HepG2 (cell line): ENCODE data around the gene TOP2A. TPM values are rescaled to one million over a fixed set of nuclear protein-coding genes. Genes with fewer than 3 reads are reported as not detected.

Experiments used
- ATF2 ChIP-seq: sonication (generic); formaldehyde crosslinking; IDR thresholded peaks from 2 replicates; pipeline ENCODE4 v1.4.0; 2020; ENCODE audit warnings: missing genetic modification reagents
- ATF7 ChIP-seq, 2 experiments: fragments of 450-650 bp in 1 of 2; sonication (generic) in 1 of 2; formaldehyde crosslinking in 1 of 2; IDR thresholded peaks; 2 replicates each; pipeline versions ENCODE4 v1.4.0 to v1.6.1; 2016 to 2020; ENCODE audit warnings: antibody characterized with exemption in 1 of 2, mild to moderate bottlenecking in 1 of 2, missing genetic modification reagents in 1 of 2
- CREM ChIP-seq, 2 experiments: sonication (generic) in 1 of 2; formaldehyde crosslinking in 1 of 2; IDR thresholded peaks; 2 replicates each; pipeline versions ENCODE4 v1.4.0 to v1.6.1; 2016 to 2020; ENCODE audit warnings: antibody characterized with exemption in 1 of 2, mild to moderate bottlenecking in 1 of 2, missing genetic modification reagents in 1 of 2
- DNMT1 ChIP-seq: sonication (generic); formaldehyde crosslinking; IDR thresholded peaks from 2 replicates; pipeline ENCODE4 v1.5.1; 2020; ENCODE audit warnings: mild to moderate bottlenecking, missing genetic modification reagents
- FOXC1 ChIP-seq: sonication (generic); formaldehyde crosslinking; IDR thresholded peaks from 2 replicates; pipeline ENCODE4 v1.8.0; 2022; ENCODE audit warnings: mild to moderate bottlenecking, missing genetic modification reagents, borderline replicate concordance
- HNF1A ChIP-seq, 2 experiments: sonication (generic) in 1 of 2; formaldehyde crosslinking in 1 of 2; IDR thresholded peaks; 2 replicates each; pipeline versions ENCODE4 v1.4.0 to v1.6.1; 2016 to 2020; ENCODE audit warnings: borderline replicate concordance in 1 of 2, low read depth in 1 of 2, mild to moderate bottlenecking in 1 of 2, missing genetic modification reagents in 1 of 2
- HNRNPLL ChIP-seq: fragments of 200-400 bp; formaldehyde crosslinking; IDR thresholded peaks from 2 replicates; pipeline ENCODE4 v1.6.1; 2017; ENCODE audit warnings: mild to moderate bottlenecking, low read depth, low read length; ENCODE audit not compliant: poor library complexity, severe bottlenecking
- HOXA7 ChIP-seq: sonication (generic); formaldehyde crosslinking; IDR thresholded peaks from 2 replicates; pipeline ENCODE4 v1.8.1; 2022; ENCODE audit warnings: mild to moderate bottlenecking, missing genetic modification reagents, moderate library complexity
- JUND ChIP-seq: sonication (generic); formaldehyde crosslinking; IDR thresholded peaks from 2 replicates; pipeline ENCODE4 v1.8.0; 2022; ENCODE audit warnings: mild to moderate bottlenecking, missing genetic modification reagents
- KAT2B ChIP-seq: fragments of 150-350 bp; IDR thresholded peaks from 2 replicates; pipeline ENCODE4 v1.6.1; 2014; ENCODE audit warnings: low read depth, low read length, borderline replicate concordance
- MAFF ChIP-seq: IDR thresholded peaks from 2 replicates; pipeline ENCODE4 v1.6.1; 2011; ENCODE audit warnings: low read depth, low read length, improper control_type of control experiment
- PRPF4 ChIP-seq: fragments of 200-400 bp; formaldehyde crosslinking; IDR thresholded peaks from 2 replicates; pipeline ENCODE4 v1.6.1; 2016; ENCODE audit warnings: low read length, low read depth; ENCODE audit not compliant: poor library complexity, severe bottlenecking
- SIX4 ChIP-seq: sonication (generic); formaldehyde crosslinking; IDR thresholded peaks from 2 replicates; pipeline ENCODE4 v1.4.0; 2020; ENCODE audit warnings: missing genetic modification reagents
- SP5 ChIP-seq: IDR thresholded peaks from 2 replicates; pipeline ENCODE4 v1.6.1; 2016; ENCODE audit warnings: low read depth, borderline replicate concordance
- SYNCRIP ChIP-seq: fragments of 200-400 bp; formaldehyde crosslinking; IDR thresholded peaks from 2 replicates; pipeline ENCODE4 v1.6.1; 2018; ENCODE audit warnings: mild to moderate bottlenecking, low read depth, low read length; ENCODE audit not compliant: insufficient read depth
- TRAFD1 ChIP-seq: sonication (generic); formaldehyde crosslinking; IDR thresholded peaks from 2 replicates; pipeline ENCODE4 v1.5.1; 2020; ENCODE audit warnings: missing genetic modification reagents, mild to moderate bottlenecking, borderline replicate concordance
- ZBTB20 ChIP-seq: sonication (generic); formaldehyde crosslinking; IDR thresholded peaks from 2 replicates; pipeline ENCODE4 v1.8.1; 2023; ENCODE audit warnings: missing genetic modification reagents, low read depth, mild to moderate bottlenecking, borderline replicate concordance
- ZBTB42 ChIP-seq: sonication (generic); formaldehyde crosslinking; IDR thresholded peaks from 2 replicates; pipeline ENCODE4 v1.5.0; 2020; ENCODE audit warnings: mild to moderate bottlenecking, missing genetic modification reagents
- ZBTB8A ChIP-seq: sonication (generic); formaldehyde crosslinking; IDR thresholded peaks from 2 replicates; pipeline ENCODE4 v1.4.0; 2020; ENCODE audit warnings: mild to moderate bottlenecking, low read depth, missing genetic modification reagents, borderline replicate concordance
- ZNF292 ChIP-seq: sonication (generic); formaldehyde crosslinking; IDR thresholded peaks from 2 replicates; pipeline ENCODE4 v1.8.1; 2022; ENCODE audit warnings: mild to moderate bottlenecking, low read depth, missing genetic modification reagents, borderline replicate concordance
- ZNF766 ChIP-seq: sonication (generic); formaldehyde crosslinking; IDR thresholded peaks from 2 replicates; pipeline ENCODE4 v1.5.0; 2020; ENCODE audit warnings: missing genetic modification reagents, borderline replicate concordance
- ZNF879 ChIP-seq: sonication (generic); formaldehyde crosslinking; IDR thresholded peaks from 2 replicates; pipeline ENCODE4 v1.8.1; 2023; ENCODE audit warnings: missing genetic modification reagents
- polyA plus RNA-seq, 8 experiments: library from polyadenylated mRNA; depleted of rRNA in 3 of 8; stranded (reverse) in 7 of 8; unstranded in 1 of 8; fragments of >200 nt; fragmentation: Illumina TruSeq in 4 of 8; extraction: Trizol in 4 of 8; gene quantifications; 2 replicates each; pipeline versions ENCODE4 v1.2.1 to v1.2.3, GENCODE V29; 2011 to 2016; ENCODE audit warnings: low read depth in 4 of 8, missing spikeins in 1 of 8, mixed read lengths in 1 of 8; ENCODE audit not compliant: insufficient read depth in 1 of 8
- total RNA-seq, 5 experiments: library from RNA; depleted of rRNA; stranded (reverse); fragments of >200 nt; fragmentation: Illumina TruSeq; extraction: Trizol; gene quantifications; 2 replicates each; pipeline ENCODE4 v1.2.3, GENCODE V29; 2016; ENCODE audit warnings: low read depth in 1 of 5

The TOP2A gene
- total and polyA plus RNA-seq, 2 of the 13 experiments (the other 11 are each of a cell fraction or from before 2014, with no cell fraction given) = 108 to 327 TPM

- TF ChIP-seq HNF1A (IDR thresholded peaks at IDR 0.05; ENCODE audit: low read depth) (no peak; the same call in 1 of the 2 replicates), HNF1A (CRISPR knock-in tag; IDR thresholded peaks at IDR 0.05; ENCODE audit: borderline replicate concordance) (peak; percentile 72; the same call in 1 of the 2 replicates), ZNF292 (CRISPR knock-in tag) (0 out of 2 replicates have a peak, but pooled peaks have one; percentile 49), MAFF (no peak), KAT2B (no peak), PRPF4 (no peak), ZBTB8A (CRISPR knock-in tag) (0 out of 2 replicates have a peak, but pooled peaks have one; percentile 55), ATF2 (CRISPR knock-in tag) (peak; percentile 75), HNRNPLL (peak; percentile 95), SYNCRIP (no peak), ZBTB20 (CRISPR knock-in tag) (0 out of 2 replicates have a peak, but pooled peaks have one; percentile 67), ZNF879 (CRISPR knock-in tag) (no peak), CREM (IDR thresholded peaks at IDR 0.05) (no peak), CREM (CRISPR knock-in tag; IDR thresholded peaks at IDR 0.05) (no peak), SP5 (peak; percentile 73), ZNF766 (CRISPR knock-in tag) (peak; percentile 86), DNMT1 (CRISPR knock-in tag) (0 out of 2 replicates have a peak, but pooled peaks have one; percentile 7), TRAFD1 (CRISPR knock-in tag) (no peak), JUND (peak; percentile 41; the same call in 1 of the 2 replicates), SIX4 (CRISPR knock-in tag) (peak; percentile 51; the same call in 1 of the 2 replicates), FOXC1 (CRISPR knock-in tag) (peak; percentile 52; the same call in 1 of the 2 replicates), ATF7 (IDR thresholded peaks at IDR 0.05) (no peak), ATF7 (CRISPR knock-in tag; IDR thresholded peaks at IDR 0.05) (peak; percentile 27; the same call in 1 of the 2 replicates), ZBTB42 (CRISPR knock-in tag) (0 out of 2 replicates have a peak, but pooled peaks have one; percentile 41), HOXA7 (CRISPR knock-in tag) (no peak)
Measured at GRCh38 chr17:40362696-40363110, 55.0 kb downstream of the TOP2A start (continued).
